Activated CD4-positive, alpha-beta T cell treated with anti-CD3 and anti-CD28 coated beads for 36 hours (primary cell): Measurements from ENCODE around the gene DYNLT1. TPM values are rescaled to one million over a fixed set of nuclear protein-coding genes. Genes with fewer than 3 reads are reported as not detected.
"Not testable (repeated sequence)": the region's sequence is repeated elsewhere in the genome, so short reads cannot be mapped to it uniquely, and the experiment has no call there.

Source experiments
- ATAC-seq: fragments of 200-7000 bp; cut with Tn5 transposase; one replicate; pipeline ENCODE4 v1.10.0; 2021; ENCODE audit warnings: mild to moderate bottlenecking, moderate library complexity
- CTCF ChIA-PET: fragments of 350-600 bp; sonication (Branson Sonifier 250); formaldehyde crosslinking; loops from one replicate; lab custom pipeline; 2021; ENCODE audit warnings: antibody characterized with exemption; lab: Charles Lee
- POLR2A ChIA-PET: fragments of 350-600 bp; sonication (Branson Sonifier 250); formaldehyde crosslinking; loops from one replicate; lab custom pipeline; 2021; ENCODE audit warnings: antibody characterized with exemption, inconsistent platforms; lab: Charles Lee
- DNase-seq: peaks from one replicate; pipeline ENCODE4 v3.0.0-alpha.2; 2020
- H3K27ac Mint-ChIP-seq: one replicate; pipeline ENCODE4 v1.8.0; 2021; ENCODE audit warnings: mixed read lengths
- H3K27me3 Mint-ChIP-seq: one replicate; pipeline ENCODE4 v1.8.0; 2021; ENCODE audit warnings: mixed read lengths
- H3K36me3 Mint-ChIP-seq: one replicate; pipeline ENCODE4 v1.8.0; 2021; ENCODE audit warnings: low read depth, mixed read lengths
- H3K4me1 Mint-ChIP-seq: one replicate; pipeline ENCODE4 v1.8.0; 2021; ENCODE audit warnings: mixed read lengths
- H3K4me3 Mint-ChIP-seq: one replicate; pipeline ENCODE4 v1.8.0; 2021; ENCODE audit warnings: mild to moderate bottlenecking, moderate library complexity, mixed read lengths
- H3K9me3 Mint-ChIP-seq: one replicate; pipeline ENCODE4 v1.8.0; 2021; ENCODE audit warnings: low read depth, mixed read lengths
- intact Hi-C, 2 experiments: fragments of 100-400 bp; cut with DNase I in 1 of 2; cut with micrococcal nuclease in 1 of 2; formaldehyde crosslinking; loops; one replicate each; pipeline versions ENCODE4 v1.14.2 to v1.15.1; 2022 to 2024; cut with DNase I, micrococcal nuclease
- total RNA-seq, 2 experiments: library from RNA; stranded (reverse); gene quantifications; one replicate each; pipeline ENCODE4 v1.2.3, GENCODE V29; 2021

Gene DYNLT1
- total RNA-seq, 2 experiments from 2014 or later, result 116 to 118 TPM

DNA sequence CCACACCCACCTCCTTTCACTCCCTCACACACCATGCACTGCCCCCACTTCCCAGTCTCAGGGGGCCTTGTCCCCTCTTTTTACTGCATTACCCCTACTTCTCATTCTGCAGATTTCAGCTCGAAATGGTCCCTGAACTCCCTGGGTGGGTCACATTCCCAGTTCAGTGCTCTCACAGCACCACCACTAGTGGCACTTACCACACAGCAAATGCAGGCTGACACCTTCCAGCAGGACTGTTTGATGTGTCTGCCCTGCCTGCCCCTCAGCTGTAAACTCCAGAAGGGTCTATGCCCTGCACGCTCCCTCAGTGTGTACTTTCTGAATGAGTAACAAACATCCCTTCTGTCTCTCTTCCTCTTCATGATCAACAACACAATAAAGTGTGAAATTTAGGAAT, 4.0 kb downstream of the DYNLT1 start:
- peaks cover 70% of the 10 kb centered on the region for H3K36me3 Mint-ChIP-seq
- no peaks in the 10 kb centered on the region for H3K27me3 Mint-ChIP-seq
- peak overlapping the region; percentile 87 for H3K27ac Mint-ChIP-seq
- DNase-seq, result no peak
- no peaks in the 10 kb centered on the region for H3K9me3 Mint-ChIP-seq
- intact Hi-C loops, result loop anchor here in 1 of 2 experiments (10.0 kb wide), 2 partner anchors 756 to 1856 kb away; no protein-coding TSS in a partner anchor
- peaks cover 73% of the 10 kb centered on the region for H3K4me1 Mint-ChIP-seq
- no peak for ATAC-seq
- H3K4me3 Mint-ChIP-seq, result peak overlapping the region; percentile 29
- POLR2A ChIA-PET, result interaction anchor here (2.0 kb wide), 1 partner anchor 12 kb away, joined by 9 read pairs; no protein-coding TSS in a partner anchor
- CTCF ChIA-PET, result interaction anchor here (0.7 to 1.0 kb wide), 3 partner anchors 20 to 95 kb away, joined by 3 to 4 read pairs (median 4); no protein-coding TSS in a partner anchor

DNA sequence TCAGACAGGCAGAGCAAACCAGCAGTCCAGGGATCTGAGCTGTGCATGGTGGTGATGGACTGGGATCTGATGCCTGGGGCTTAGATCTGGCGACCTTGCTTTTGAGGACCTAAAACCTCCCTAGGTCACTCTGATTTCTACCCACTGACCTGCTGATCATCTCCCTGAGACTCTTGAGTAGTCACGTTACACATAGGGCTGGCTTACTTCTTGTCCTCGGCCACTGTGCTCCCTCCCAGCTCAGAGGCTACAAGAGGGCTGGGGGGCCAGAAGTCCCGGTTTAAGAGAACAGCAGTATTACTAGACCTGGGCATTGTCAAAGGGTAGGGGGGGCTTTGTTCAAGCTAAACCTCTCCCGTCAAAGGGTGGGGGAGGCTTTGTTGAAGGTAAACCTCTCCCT, 5.5 kb downstream of the DYNLT1 start:
- Mint-ChIP-seq H3K27ac (peak overlapping the region; percentile 79), H3K9me3 (no peaks in the 10 kb centered on the region), H3K4me1 (peaks cover 76% of the 10 kb centered on the region), H3K36me3 (peaks cover 81% of the 10 kb centered on the region), H3K4me3 (no peak overlapping the region), H3K27me3 (no peaks in the 10 kb centered on the region)
- ChIA-PET CTCF (interaction anchor here (0.9 to 1.2 kb wide), 2 partner anchors 8 to 52 kb away, joined by 4 read pairs; no protein-coding TSS in a partner anchor), POLR2A (interaction anchor here (0.5 to 1.2 kb wide), 4 partner anchors 10 to 791 kb away, joined by 3 to 5 read pairs (median 3); partner anchors contain the start of gene SYTL3)
- DNase-seq, result no peak
- intact Hi-C loops, result loop anchor here in 1 of 2 experiments (5.0 kb wide), 1 partner anchor 33 kb away; no protein-coding TSS in a partner anchor
- no peak for ATAC-seq

DNA sequence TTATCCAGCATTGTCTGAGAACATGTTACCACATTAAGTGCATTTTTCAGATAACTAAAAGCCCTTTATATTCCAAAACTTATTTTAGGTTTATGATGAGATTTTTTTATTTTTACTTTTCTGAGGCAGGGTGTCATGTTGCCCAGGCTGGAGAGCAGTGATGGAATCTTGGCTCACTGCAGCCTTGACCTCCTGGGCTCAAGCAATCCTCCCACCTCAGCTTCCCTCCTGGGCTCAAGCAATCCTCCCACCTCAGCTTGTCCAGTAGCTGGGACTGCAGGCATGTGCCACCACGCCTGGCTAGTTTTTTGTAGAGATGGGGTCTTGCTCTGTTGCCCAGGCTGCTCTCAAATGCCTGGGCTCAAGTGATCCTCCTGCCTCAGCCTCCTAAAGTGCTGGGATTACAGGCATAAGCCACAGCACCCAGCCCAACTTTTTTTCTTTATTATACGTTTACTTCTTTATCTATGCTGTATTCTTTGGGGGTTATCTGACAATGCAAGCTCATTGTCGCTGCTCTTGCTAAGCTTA, 6.2 kb downstream of the DYNLT1 start:
- no peak for DNase-seq
- Mint-ChIP-seq H3K27ac (peak overlapping the region; percentile 79), H3K27me3 (no peaks in the 10 kb centered on the region), H3K9me3 (no peaks in the 10 kb centered on the region), H3K4me3 (no peak overlapping the region), H3K4me1 (peaks cover 76% of the 10 kb centered on the region), H3K36me3 (peaks cover 77% of the 10 kb centered on the region)
- POLR2A ChIA-PET, result interaction anchor here (0.5 to 1.2 kb wide), 4 partner anchors 11 to 792 kb away, joined by 3 to 5 read pairs (median 3); partner anchors contain the start of gene SYTL3
- CTCF ChIA-PET, result interaction anchor here (0.8 to 2.0 kb wide), 5 partner anchors 8 to 52 kb away, joined by 3 to 8 read pairs (median 4); no protein-coding TSS in a partner anchor
- no peak for ATAC-seq
- intact Hi-C loops, result loop anchor here in 1 of 2 experiments (5.0 kb wide), 1 partner anchor 34 kb away; no protein-coding TSS in a partner anchor

DNA sequence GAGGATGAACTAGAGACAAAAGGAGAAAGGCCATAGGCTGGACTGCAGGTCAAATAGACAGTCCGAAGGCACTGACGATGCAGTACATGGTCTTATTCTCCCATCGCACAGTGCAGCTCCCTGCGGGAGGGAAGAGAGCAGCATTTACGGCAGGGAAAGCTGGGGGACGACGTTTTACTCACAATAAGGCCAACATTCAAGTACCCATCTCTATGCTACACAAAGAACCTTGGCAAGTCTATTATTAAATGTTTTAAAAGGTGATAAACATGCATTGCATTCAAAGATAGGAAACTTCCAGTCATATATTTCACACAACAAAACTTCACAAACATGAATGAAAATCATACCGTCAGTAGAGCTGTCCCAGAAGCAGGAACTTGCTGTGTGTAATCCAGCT, 7.8 kb downstream of the DYNLT1 start:
- peaks cover 69% of the 10 kb centered on the region for H3K4me1 Mint-ChIP-seq
- ChIA-PET POLR2A (no interaction called here), CTCF (interaction anchor here (0.7 to 2.0 kb wide), 4 partner anchors 9 to 358 kb away, joined by 3 to 8 read pairs (median 4); no protein-coding TSS in a partner anchor)
- ATAC-seq (no peak), DNase-seq (no peak)
- peaks cover 74% of the 10 kb centered on the region for H3K36me3 Mint-ChIP-seq
- no peak overlapping the region for H3K4me3 Mint-ChIP-seq
- H3K27ac Mint-ChIP-seq, result peak overlapping the region; percentile 39
- intact Hi-C loops, result loop anchor here in 1 of 2 experiments (5.0 kb wide), 1 partner anchor 36 kb away; no protein-coding TSS in a partner anchor
- H3K9me3 Mint-ChIP-seq, result no peaks in the 10 kb centered on the region
- no peaks in the 10 kb centered on the region for H3K27me3 Mint-ChIP-seq

DNA sequence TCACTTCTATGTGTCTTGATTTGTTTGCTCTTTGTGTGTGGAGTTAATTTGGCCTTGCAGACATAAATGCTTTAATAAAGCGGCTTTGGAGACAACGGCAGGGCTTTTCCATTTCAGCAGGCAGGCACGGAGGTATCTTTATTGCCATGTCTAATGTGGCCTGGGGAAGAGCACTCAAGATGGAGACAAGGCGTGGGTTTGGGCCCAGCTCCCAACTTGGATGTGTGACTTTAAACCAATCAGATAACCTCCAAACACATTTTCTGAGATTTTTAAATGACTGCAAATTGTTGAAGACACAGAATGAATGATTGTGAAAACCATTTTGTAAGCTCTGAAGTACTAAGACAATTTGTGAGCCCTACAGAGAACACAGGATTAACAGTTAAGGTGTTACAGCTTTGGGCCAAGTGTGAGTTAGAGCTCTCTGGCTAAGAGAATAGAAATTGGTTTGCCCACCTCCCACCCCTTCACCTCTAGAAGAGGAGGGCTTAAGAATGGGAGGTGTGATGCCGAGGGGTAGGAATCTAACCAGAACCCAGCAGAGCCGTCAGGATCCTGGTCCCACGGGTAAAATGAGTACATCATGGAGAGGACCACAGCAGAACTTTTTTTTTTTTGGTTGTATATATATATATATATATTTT, 9.0 kb downstream of the DYNLT1 start:
- Mint-ChIP-seq H3K4me3 (no peak overlapping the region), H3K27me3 (no peaks in the 10 kb centered on the region), H3K27ac (peak overlapping the region; percentile 72), H3K9me3 (no peaks in the 10 kb centered on the region), H3K36me3 (peaks cover 76% of the 10 kb centered on the region), H3K4me1 (peaks cover 72% of the 10 kb centered on the region)
- CTCF ChIA-PET, result interaction anchor here (0.6 to 1.2 kb wide), 4 partner anchors 33 to 476 kb away, joined by 3 to 4 read pairs (median 4); no protein-coding TSS in a partner anchor
- DNase-seq (no peak), ATAC-seq (no peak)
- POLR2A ChIA-PET, result no interaction called here
- intact Hi-C loops, result loop anchor here in 1 of 2 experiments (1.0 to 5.0 kb wide), 2 partner anchors 8 to 37 kb away; no protein-coding TSS in a partner anchor

DNA sequence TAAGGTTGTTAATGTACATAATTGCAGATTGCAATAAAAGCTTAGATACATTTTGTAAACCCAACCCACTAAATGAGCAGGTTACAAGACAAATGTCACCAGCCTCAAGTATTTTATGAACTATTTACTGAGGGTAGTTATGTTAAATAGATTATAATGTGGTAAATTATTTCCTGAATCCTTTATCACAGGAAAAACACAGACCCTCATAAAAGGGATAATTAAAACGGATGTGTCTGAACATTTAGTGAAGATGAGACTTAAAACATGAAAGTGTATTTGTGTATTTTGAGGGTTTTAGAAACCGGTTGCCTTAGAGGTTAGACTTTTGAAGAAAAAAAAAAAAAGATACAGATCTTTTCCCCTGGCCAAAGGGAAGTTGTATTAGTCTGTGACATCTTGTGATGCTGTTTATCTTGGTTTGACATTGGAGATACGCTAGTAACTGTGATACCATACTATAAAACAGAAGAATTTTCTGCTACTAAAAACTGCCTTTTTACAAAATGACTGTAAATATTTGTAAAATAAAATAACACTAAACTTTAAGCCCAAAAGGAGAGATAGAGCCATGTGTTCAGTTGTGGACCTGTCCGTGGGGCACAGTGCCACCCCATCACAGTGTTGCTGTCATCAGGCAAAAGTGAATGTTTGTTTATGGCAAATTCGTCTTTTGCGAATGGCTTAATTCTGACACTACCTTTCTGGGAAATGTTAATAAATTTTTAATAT, 9.7 kb downstream of the DYNLT1 start:
- ChIA-PET POLR2A (interaction anchor here (0.5 kb wide), 1 partner anchor 67 kb away, joined by 3 read pairs; no protein-coding TSS in a partner anchor), CTCF (interaction anchor here (0.8 to 1.2 kb wide), 2 partner anchors 33 to 56 kb away, joined by 4 read pairs; no protein-coding TSS in a partner anchor)
- Mint-ChIP-seq H3K36me3 (peaks cover 74% of the 10 kb centered on the region), H3K4me3 (no peak overlapping the region), H3K27ac (peak overlapping the region; percentile 72), H3K4me1 (peaks cover 70% of the 10 kb centered on the region), H3K27me3 (no peaks in the 10 kb centered on the region), H3K9me3 (no peaks in the 10 kb centered on the region)
- no peak for DNase-seq
- no peak for ATAC-seq
- intact Hi-C loops, result loop anchor here in 1 of 2 experiments (1.0 to 5.0 kb wide), 2 partner anchors 8 to 37 kb away; no protein-coding TSS in a partner anchor

DNA sequence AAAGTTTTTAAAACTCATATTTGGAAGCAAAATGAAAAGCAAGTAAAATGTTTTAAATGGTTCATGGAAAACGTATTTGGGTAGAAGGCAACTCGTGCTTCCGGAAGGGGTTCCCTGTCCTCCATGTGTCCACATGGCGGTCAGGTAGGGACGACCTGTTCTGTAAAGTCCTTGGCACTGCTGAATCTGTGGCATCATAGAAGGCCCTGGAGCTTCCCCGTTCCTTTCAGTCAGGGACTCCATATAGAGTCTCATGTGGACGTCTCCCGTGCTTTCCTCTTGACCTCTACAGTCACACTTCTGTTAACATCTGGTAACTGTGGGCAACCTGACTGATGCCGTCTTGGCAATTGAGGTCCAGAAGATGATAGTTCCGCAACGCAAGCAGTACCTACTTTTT, 11.4 kb downstream of the DYNLT1 start:
- Mint-ChIP-seq H3K27me3 (no peaks in the 10 kb centered on the region), H3K36me3 (peaks cover 64% of the 10 kb centered on the region), H3K9me3 (no peaks in the 10 kb centered on the region), H3K27ac (peak overlapping the region; percentile 37), H3K4me1 (peaks cover 64% of the 10 kb centered on the region), H3K4me3 (no peak overlapping the region)
- ATAC-seq (no peak), DNase-seq (no peak)
- intact Hi-C loops, result no loop called here
- CTCF ChIA-PET, result interaction anchor here (1.0 kb wide), 1 partner anchor 26 kb away, joined by 3 read pairs; no protein-coding TSS in a partner anchor
- POLR2A ChIA-PET, result interaction anchor here (0.6 to 1.0 kb wide), 2 partner anchors 10 to 28 kb away, joined by 3 to 4 read pairs; no protein-coding TSS in a partner anchor

DNA sequence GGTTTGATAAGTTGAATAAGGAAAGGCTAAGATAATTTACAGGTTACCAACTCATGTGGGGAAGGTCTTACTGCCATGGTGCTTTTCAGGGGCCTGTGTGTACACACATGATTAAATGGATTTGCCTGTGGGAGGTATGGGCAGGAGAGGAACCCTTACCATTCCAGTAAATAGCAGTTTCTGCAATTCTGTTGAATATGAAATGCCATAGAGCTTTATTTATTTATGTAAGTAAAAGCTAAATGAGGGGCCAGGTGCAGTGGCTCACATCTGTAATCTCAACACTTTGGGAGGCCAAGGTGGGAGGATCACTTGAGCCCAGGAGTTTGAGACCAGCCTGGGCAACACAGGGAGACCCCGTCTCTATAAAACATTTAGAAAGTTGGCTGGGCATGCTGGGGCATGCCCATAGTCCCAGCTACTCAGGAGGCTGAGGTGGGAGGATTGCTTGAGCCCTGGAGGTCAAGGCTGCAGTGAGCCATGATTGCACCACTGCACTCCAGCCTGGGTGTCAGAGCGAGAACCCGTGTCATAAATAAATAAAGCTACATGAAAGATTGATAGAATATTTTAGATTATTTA, 11.9 kb downstream of the DYNLT1 start:
- H3K9me3 Mint-ChIP-seq, H3K4me3 Mint-ChIP-seq, H3K27me3 Mint-ChIP-seq, DNase-seq, ATAC-seq, intact Hi-C loops: not testable (repeated sequence)
- Mint-ChIP-seq H3K4me1 (peaks cover 63% of the 10 kb centered on the region), H3K36me3 (peaks cover 65% of the 10 kb centered on the region), H3K27ac (peak overlapping the region; percentile 40)
- POLR2A ChIA-PET, result interaction anchor here (0.6 to 1.0 kb wide), 2 partner anchors 10 to 27 kb away, joined by 3 to 4 read pairs; no protein-coding TSS in a partner anchor
- CTCF ChIA-PET, result interaction anchor here (0.6 to 1.0 kb wide), 2 partner anchors 9 to 27 kb away, joined by 3 to 4 read pairs; no protein-coding TSS in a partner anchor

DNA sequence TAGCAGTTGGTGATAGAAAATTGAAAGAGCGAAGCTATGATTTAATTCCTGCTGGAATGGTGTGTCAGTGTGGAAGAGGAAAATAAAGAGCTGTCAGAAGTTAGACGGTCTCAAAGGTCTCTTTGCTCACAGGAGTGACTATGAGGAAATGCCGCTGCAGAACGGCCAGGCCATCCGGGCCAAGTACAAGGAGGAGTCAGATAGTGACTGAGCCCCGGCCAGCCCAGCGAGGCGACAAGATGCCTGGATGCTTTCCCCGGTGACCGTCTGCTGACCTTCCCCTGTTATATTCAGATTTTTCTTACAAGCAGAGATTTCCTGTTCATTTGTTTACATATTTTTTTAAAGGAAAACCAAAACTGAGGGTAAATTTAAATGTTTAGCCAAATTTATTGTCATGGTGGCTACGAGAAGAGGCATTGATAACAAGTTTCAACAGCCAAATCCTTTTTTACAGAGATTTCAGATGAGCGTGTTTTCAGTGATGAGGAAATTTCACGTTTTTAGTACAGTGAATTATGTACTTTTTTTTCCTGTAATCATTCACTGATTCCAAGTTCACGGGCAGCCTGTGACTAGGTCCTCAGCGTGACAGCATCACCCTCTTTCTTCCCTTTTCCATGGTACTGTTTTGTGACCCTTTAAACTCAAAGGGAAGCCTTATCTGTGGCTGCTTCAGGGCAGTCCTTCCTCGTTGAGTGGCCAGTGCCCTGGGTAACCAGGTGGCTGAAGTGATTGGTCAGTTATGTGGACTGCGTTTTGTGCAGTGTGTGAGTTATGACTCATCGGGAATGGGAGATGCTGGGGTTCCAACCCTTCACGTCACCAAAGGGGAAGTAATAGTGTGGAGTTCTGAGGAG, 12.6 kb downstream of the DYNLT1 start:
- Mint-ChIP-seq H3K4me1 (peaks cover 56% of the 10 kb centered on the region), H3K36me3 (peaks cover 65% of the 10 kb centered on the region), H3K4me3 (no peak overlapping the region), H3K9me3 (no peaks in the 10 kb centered on the region), H3K27ac (peak overlapping the region; percentile 69), H3K27me3 (no peaks in the 10 kb centered on the region)
- ATAC-seq (no peak), DNase-seq (no peak)
- intact Hi-C loops, result no loop called here
- ChIA-PET POLR2A (interaction anchor here (1.0 kb wide), 1 partner anchor 11 kb away, joined by 3 read pairs; no protein-coding TSS in a partner anchor), CTCF (interaction anchor here (0.6 to 1.0 kb wide), 3 partner anchors 8 to 59 kb away, joined by 3 to 4 read pairs (median 3); no protein-coding TSS in a partner anchor)
